Fibroblast of lung (primary cell): ENCODE measurements around the gene IGF2R. TPM values are rescaled to one million over a fixed set of nuclear protein-coding genes. Genes with fewer than 3 reads are reported as not detected.

Experiments used
- DNase-seq, 2 donors: peaks; one replicate each; pipeline versions ENCODE4 v3.0.0 to v3.0.0-alpha.2; 2010; ENCODE audit warnings: low read depth in 2 of 2
- H2AFZ ChIP-seq: 2 replicates; pipeline ENCODE4 v1.5.1; 2012; ENCODE audit warnings: low read length, control low read depth, inconsistent platforms
- H3K27ac ChIP-seq: 2 replicates; pipeline ENCODE4 v1.5.1; 2011; ENCODE audit warnings: low read length, control low read depth; ENCODE audit not compliant: insufficient read depth
- H3K27me3 ChIP-seq: 2 replicates; pipeline ENCODE4 v1.5.1; 2011; ENCODE audit warnings: mild to moderate bottlenecking, low read length; ENCODE audit not compliant: control insufficient read depth, insufficient read depth
- H3K36me3 ChIP-seq: 2 replicates; pipeline ENCODE4 v1.5.1; 2011; ENCODE audit warnings: low read length; ENCODE audit not compliant: control insufficient read depth, insufficient read depth
- H3K4me1 ChIP-seq: 2 replicates; pipeline ENCODE4 v1.5.1; 2011; ENCODE audit warnings: low read length; ENCODE audit not compliant: control insufficient read depth, insufficient read depth; ENCODE audit errors: extremely low read depth
- H3K4me2 ChIP-seq: 2 replicates; pipeline ENCODE4 v1.5.1; 2011; ENCODE audit warnings: low read length, control low read depth; ENCODE audit not compliant: insufficient read depth; ENCODE audit errors: extremely low read depth
- H3K4me3 ChIP-seq, 4 experiments: fragments of 200-600 bp in 1 of 4; sonication (generic) in 1 of 4; replicated peaks in 1 of 4; 2 replicates each; pipeline ENCODE4 v1.5.1; 2011 to 2016; ENCODE audit warnings: low read length in 4 of 4, low read depth in 3 of 4, mild to moderate bottlenecking in 3 of 4, control low read depth in 2 of 4, inconsistent platforms in 1 of 4, mixed read lengths in 1 of 4; ENCODE audit not compliant: insufficient read depth in 1 of 4; ENCODE audit errors: control extremely low read depth in 1 of 4
- H3K79me2 ChIP-seq: 2 replicates; pipeline ENCODE4 v1.5.1; 2012; ENCODE audit warnings: mild to moderate bottlenecking, low read length, inconsistent platforms; ENCODE audit not compliant: control insufficient read depth, insufficient read depth
- H3K9ac ChIP-seq: 2 replicates; pipeline ENCODE4 v1.5.1; 2011; ENCODE audit warnings: mild to moderate bottlenecking, low read length, control low read depth; ENCODE audit not compliant: insufficient read depth
- H3K9me3 ChIP-seq: 2 replicates; pipeline ENCODE4 v1.5.1; 2012; ENCODE audit warnings: low read depth, low read length; ENCODE audit not compliant: control insufficient read depth, insufficient read depth
- H4K20me1 ChIP-seq: 2 replicates; pipeline ENCODE4 v1.5.1; 2011; ENCODE audit warnings: low read length; ENCODE audit not compliant: control insufficient read depth, insufficient read depth; ENCODE audit errors: extremely low read depth
- CTCF ChIP-seq, 2 donors: IDR thresholded peaks in 1 of 2; conservative IDR thresholded peaks in 1 of 2; 1 replicate in 1 of 2; 2 replicates in 1 of 2; pipeline ENCODE4 v1.5.1; 2011 to 2012; ENCODE audit warnings: low read length in 2 of 2, control low read depth in 1 of 2, inconsistent platforms in 1 of 2, low read depth in 1 of 2, mild to moderate bottlenecking in 1 of 2
- EZH2 ChIP-seq: IDR thresholded peaks from 2 replicates; pipeline ENCODE4 v1.5.1; 2012; ENCODE audit warnings: low read length, control low read depth, mild to moderate bottlenecking; ENCODE audit errors: missing control alignments
- polyA plus RNA-seq, 2 donors: library from polyadenylated mRNA; depleted of rRNA in 1 of 2; stranded (reverse) in 1 of 2; unstranded in 1 of 2; fragments of >200 nt; gene quantifications; 2 replicates each; pipeline ENCODE4 v1.2.1, GENCODE V29; 2011 to 2012; ENCODE audit warnings: missing spikeins in 1 of 2
- total RNA-seq: library from RNA; depleted of rRNA; stranded (reverse); fragments of >200 nt; gene quantifications from 2 replicates; pipeline ENCODE4 v1.2.1, GENCODE V29; 2014

The IGF2R gene
- total and polyA plus RNA-seq, 2 donors (not counting 1 experiment from before 2014, with no cell fraction given), result 37.6 to 300 TPM

DNA sequence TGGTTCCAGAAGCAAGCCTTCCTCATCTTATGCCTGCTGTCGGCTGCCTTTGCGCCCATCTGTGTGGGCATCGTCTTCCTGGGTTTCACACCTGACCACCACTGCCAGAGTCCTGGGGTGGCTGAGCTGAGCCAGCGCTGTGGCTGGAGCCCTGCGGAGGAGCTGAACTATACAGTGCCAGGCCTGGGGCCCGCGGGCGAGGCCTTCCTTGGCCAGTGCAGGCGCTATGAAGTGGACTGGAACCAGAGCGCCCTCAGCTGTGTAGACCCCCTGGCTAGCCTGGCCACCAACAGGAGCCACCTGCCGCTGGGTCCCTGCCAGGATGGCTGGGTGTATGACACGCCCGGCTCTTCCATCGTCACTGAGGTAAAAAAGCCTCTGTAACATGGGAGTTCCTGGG is 153.1 kb downstream of the IGF2R start:
- no peaks in the 10 kb centered on the region for H3K27me3 ChIP-seq
- H3K9ac ChIP-seq, result no peak overlapping the region
- H3K27ac ChIP-seq, result no peak overlapping the region
- no peak for TF ChIP-seq CTCF (conservative IDR thresholded peaks at IDR 0.05 in 1 of 2, IDR thresholded peaks at IDR 0.05 in 1 of 2; ENCODE audit: low read depth in 1 of 2, low read length in 2 of 2)
- no peak for TF ChIP-seq EZH2
- H2AFZ ChIP-seq, result no peak overlapping the region
- no peak overlapping the region for H3K4me3 ChIP-seq
- H3K9me3 ChIP-seq, result no peaks in the 10 kb centered on the region
- H3K36me3 ChIP-seq, result no peaks in the 10 kb centered on the region
- H3K4me1 ChIP-seq, result no peaks in the 10 kb centered on the region
- H3K79me2 ChIP-seq, result no peaks in the 10 kb centered on the region
- DNase-seq, result no peak
- H3K4me2 ChIP-seq, result no peak overlapping the region
- no peaks in the 10 kb centered on the region for H4K20me1 ChIP-seq

DNA sequence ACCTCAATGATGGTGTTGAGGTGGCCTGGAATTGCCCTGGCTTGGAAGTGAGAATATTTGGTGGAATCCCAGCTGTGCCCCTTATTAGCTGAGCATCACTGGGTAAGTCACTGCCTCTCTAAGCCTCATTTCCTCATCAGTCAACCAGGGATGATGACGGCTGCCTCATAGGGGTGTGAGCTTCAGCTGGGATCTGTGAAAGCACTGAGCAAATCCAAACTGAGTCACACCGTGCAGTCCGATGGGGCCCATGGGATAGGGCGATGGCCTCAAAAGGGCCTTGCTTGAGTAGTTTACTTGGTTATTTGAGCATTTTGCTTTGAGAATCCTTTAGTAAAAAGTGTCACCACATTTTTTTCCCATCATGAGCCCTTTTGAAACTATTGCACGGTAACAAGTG is 153.9 kb downstream of the IGF2R start:
- no peak for DNase-seq
- Histone ChIP-seq H2AFZ (no peak overlapping the region), H3K27ac (no peak overlapping the region), H4K20me1 (no peaks in the 10 kb centered on the region), H3K4me1 (no peaks in the 10 kb centered on the region), H3K9me3 (no peaks in the 10 kb centered on the region), H3K4me3 (no peak overlapping the region), H3K27me3 (no peaks in the 10 kb centered on the region), H3K36me3 (no peaks in the 10 kb centered on the region), H3K4me2 (no peak overlapping the region), H3K9ac (no peak overlapping the region), H3K79me2 (no peaks in the 10 kb centered on the region)
- TF ChIP-seq EZH2, result no peak
- no peak for TF ChIP-seq CTCF (conservative IDR thresholded peaks at IDR 0.05 in 1 of 2, IDR thresholded peaks at IDR 0.05 in 1 of 2; ENCODE audit: low read depth in 1 of 2, low read length in 2 of 2)

- no peaks in the 10 kb centered on the region for H3K79me2 ChIP-seq
- no peaks in the 10 kb centered on the region for H3K9me3 ChIP-seq
- TF ChIP-seq EZH2 (no peak), CTCF (conservative IDR thresholded peaks at IDR 0.05 in 1 of 2, IDR thresholded peaks at IDR 0.05 in 1 of 2; ENCODE audit: low read depth in 1 of 2, low read length in 2 of 2) (no peak)
- no peaks in the 10 kb centered on the region for H3K4me1 ChIP-seq
- H2AFZ ChIP-seq, result no peak overlapping the region
- H3K9ac ChIP-seq, result no peak overlapping the region
- H3K4me3 ChIP-seq, result no peak overlapping the region
- H3K27me3 ChIP-seq, result no peaks in the 10 kb centered on the region
- H3K36me3 ChIP-seq, result no peaks in the 10 kb centered on the region
- DNase-seq, result no peak
- no peaks in the 10 kb centered on the region for H4K20me1 ChIP-seq
- no peak overlapping the region for H3K27ac ChIP-seq
- no peak overlapping the region for H3K4me2 ChIP-seq
These were observed 155.1 kb downstream of the IGF2R start for GRCh38 chr6:160124007-160124406.
